PFSK-1 (cell line): Measurements from ENCODE around the gene STAT1.

Source experiments
- POLR2AphosphoS5 ChIP-seq: IDR thresholded peaks from 2 replicates; pipeline ENCODE4 v1.6.1; 2012; ENCODE audit warnings: low read depth, mild to moderate bottlenecking, control low read depth, low read length, moderate library complexity
- REST ChIP-seq, 2 experiments: IDR thresholded peaks; 2 replicates each; pipeline versions ENCODE4 v1.6.1 to v1.8.0; 2011 to 2012; ENCODE audit warnings: low read depth in 2 of 2, low read length in 2 of 2, control low read depth in 1 of 2, inconsistent platforms in 1 of 2, mild to moderate bottlenecking in 1 of 2, moderate library complexity in 1 of 2; ENCODE audit not compliant: insufficient read depth in 1 of 2
- SIN3A ChIP-seq: IDR thresholded peaks from 2 replicates; pipeline ENCODE4 v1.6.1; 2012; ENCODE audit warnings: mild to moderate bottlenecking, low read length, moderate library complexity, borderline replicate concordance; ENCODE audit not compliant: insufficient read depth
- TAF1 ChIP-seq: IDR thresholded peaks from 2 replicates; pipeline ENCODE4 v1.6.1; 2012; ENCODE audit warnings: low read length, control low read depth, borderline replicate concordance; ENCODE audit not compliant: insufficient read depth

- TF ChIP-seq REST (IDR thresholded peaks at IDR 0.05; ENCODE audit: insufficient read depth in 1 of 2, low read depth in 2 of 2, low read length in 2 of 2): no peak
- no peak for TF ChIP-seq POLR2AphosphoS5
- no peak for TF ChIP-seq SIN3A
- TF ChIP-seq TAF1: no peak
These were observed 14.9 kb downstream of the STAT1 start for GRCh38 chr2:190999058-190999457.
